Peyer's patch (tissue), 4 donors: ENCODE results near the gene PBX1.

ENCODE experiments used
- CTCF ChIP-seq, 6 experiments: fragments of 450-650 bp in 4 of 6; fragments of 200-600 bp in 2 of 6; sonication (generic) in 1 of 6; IDR thresholded peaks; one replicate each; pipeline ENCODE4 v1.5.1; 2017 to 2019; ENCODE audit warnings: antibody characterized with exemption in 6 of 6, mild to moderate bottlenecking in 3 of 6, moderate library complexity in 1 of 6
- POLR2A ChIP-seq, 2 donors: fragments of 450-650 bp; IDR thresholded peaks; one replicate each; pipeline ENCODE4 v1.5.1; 2017; ENCODE audit warnings: antibody characterized with exemption in 2 of 2, mild to moderate bottlenecking in 2 of 2, moderate library complexity in 2 of 2

DNA sequence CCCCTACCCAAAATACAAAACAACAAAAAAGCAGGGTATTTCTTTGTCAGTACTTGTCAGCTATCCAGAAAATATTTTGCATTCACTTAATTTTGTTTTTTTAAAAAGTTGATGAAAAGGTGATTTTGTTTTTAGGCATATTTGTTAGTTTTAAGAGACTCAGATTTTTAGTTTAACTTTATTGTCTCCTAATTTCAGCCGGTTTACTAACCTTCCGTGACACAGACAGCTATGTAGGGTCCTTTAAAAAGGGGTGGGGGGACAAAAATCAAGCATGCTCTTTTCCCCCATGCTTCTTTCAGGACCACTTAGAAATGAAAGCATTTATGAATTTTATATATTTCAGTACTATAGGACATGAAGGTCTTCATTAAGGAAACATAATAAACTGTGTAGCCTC lies 1.6 kb downstream of the PBX1 start:
- TF ChIP-seq CTCF (IDR thresholded peaks at IDR 0.05) = no peak
- no peak for TF ChIP-seq POLR2A (IDR thresholded peaks at IDR 0.05)
